Trophoblast cell (in vitro differentiated cells and primary cell): ENCODE results near the gene CACNA1I.

ENCODE experiments used
- DNase-seq, 2 donors: peaks; one replicate each; pipeline ENCODE4 v3.0.0-alpha.2; 2016
- H2AFZ ChIP-seq: 2 replicates; pipeline ENCODE4 v1.6.1; 2013; ENCODE audit warnings: low read length, moderate library complexity, mild to moderate bottlenecking; ENCODE audit not compliant: insufficient read depth, poor library complexity
- H2AK5ac ChIP-seq: 2 replicates; pipeline ENCODE4 v1.6.1; 2013; ENCODE audit warnings: mild to moderate bottlenecking, low read length
- H2BK120ac ChIP-seq: 2 replicates; pipeline ENCODE4 v1.6.1; 2013; ENCODE audit warnings: low read length, mild to moderate bottlenecking, moderate library complexity; ENCODE audit not compliant: insufficient read depth, poor library complexity
- H2BK12ac ChIP-seq: 2 replicates; pipeline ENCODE4 v1.6.1; 2013; ENCODE audit warnings: mild to moderate bottlenecking, low read length, moderate library complexity
- H2BK5ac ChIP-seq: 2 replicates; pipeline ENCODE4 v1.6.1; 2013; ENCODE audit warnings: low read length, low read depth, moderate library complexity, mild to moderate bottlenecking; ENCODE audit not compliant: poor library complexity
- H3K14ac ChIP-seq: 2 replicates; pipeline ENCODE4 v1.6.1; 2013; ENCODE audit warnings: mild to moderate bottlenecking, low read length
- H3K18ac ChIP-seq: 2 replicates; pipeline ENCODE4 v1.6.1; 2013; ENCODE audit warnings: mild to moderate bottlenecking, low read length
- H3K23ac ChIP-seq: 2 replicates; pipeline ENCODE4 v1.6.1; 2013; ENCODE audit warnings: low read length
- H3K27ac ChIP-seq: 2 replicates; pipeline ENCODE4 v1.5.1; 2013; ENCODE audit warnings: low read depth, mild to moderate bottlenecking, inconsistent platforms, low read length, moderate library complexity
- H3K27me3 ChIP-seq: 2 replicates; pipeline ENCODE4 v1.6.1; 2013; ENCODE audit warnings: inconsistent platforms, mild to moderate bottlenecking, low read length, moderate library complexity; ENCODE audit not compliant: insufficient read depth
- H3K36me3 ChIP-seq, 2 experiments: 1 replicate in 1 of 2; 2 replicates in 1 of 2; pipeline ENCODE4 v1.6.1; 2013; ENCODE audit warnings: low read length in 2 of 2, mild to moderate bottlenecking in 2 of 2, moderate library complexity in 1 of 2; ENCODE audit not compliant: insufficient read depth in 2 of 2, control insufficient read depth in 1 of 2
- H3K4ac ChIP-seq: 2 replicates; pipeline ENCODE4 v1.6.1; 2013; ENCODE audit warnings: low read depth, mild to moderate bottlenecking, low read length, moderate library complexity
- H3K4me1 ChIP-seq, 2 experiments: 1 replicate in 1 of 2; 2 replicates in 1 of 2; pipeline ENCODE4 v1.6.1; 2013; ENCODE audit warnings: low read length in 2 of 2, mild to moderate bottlenecking in 2 of 2, moderate library complexity in 1 of 2; ENCODE audit not compliant: insufficient read depth in 2 of 2, control insufficient read depth in 1 of 2
- H3K4me2 ChIP-seq: 2 replicates; pipeline ENCODE4 v1.6.1; 2013; ENCODE audit warnings: inconsistent platforms, mild to moderate bottlenecking, low read length, moderate library complexity
- H3K4me3 ChIP-seq: 2 replicates; pipeline ENCODE4 v1.5.1; 2013; ENCODE audit warnings: mild to moderate bottlenecking, low read depth, low read length, inconsistent platforms
- H3K79me1 ChIP-seq: one replicate; pipeline ENCODE4 v1.6.1; 2013; ENCODE audit warnings: low read length
- H3K79me2 ChIP-seq: 2 replicates; pipeline ENCODE4 v1.6.1; 2013; ENCODE audit warnings: low read length, mild to moderate bottlenecking; ENCODE audit not compliant: control insufficient read depth, insufficient read depth, poor library complexity
- H3K9ac ChIP-seq: 2 replicates; pipeline ENCODE4 v1.6.1; 2013; ENCODE audit warnings: mild to moderate bottlenecking, low read length
- H3K9me3 ChIP-seq: 2 replicates; pipeline ENCODE4 v1.6.1; 2013; ENCODE audit warnings: low read depth, mild to moderate bottlenecking, control low read depth, inconsistent platforms, low read length; ENCODE audit not compliant: insufficient read depth
- H4K12ac ChIP-seq: 2 replicates; pipeline ENCODE4 v1.6.1; 2013; ENCODE audit warnings: low read depth, mild to moderate bottlenecking, low read length, moderate library complexity
- H4K8ac ChIP-seq: 2 replicates; pipeline ENCODE4 v1.6.1; 2013; ENCODE audit warnings: low read depth, mild to moderate bottlenecking, low read length, moderate library complexity
- H4K91ac ChIP-seq: one replicate; pipeline ENCODE4 v1.6.1; 2013; ENCODE audit warnings: low read depth, mild to moderate bottlenecking, low read length, moderate library complexity
- WGBS: extraction: QIAGEN DNeasy Blood & Tissue Kit; methylation state at CpG from one replicate; pipeline ENCODE4 v1.1.7; 2013; ENCODE audit warnings: missing lambda C conversion rate; ENCODE audit not compliant: insufficient read length, insufficient coverage; ENCODE audit errors: extremely low coverage; 5-methylcytosine and 5-hydroxymethylcytosine counted together

The CACNA1I gene

DNA sequence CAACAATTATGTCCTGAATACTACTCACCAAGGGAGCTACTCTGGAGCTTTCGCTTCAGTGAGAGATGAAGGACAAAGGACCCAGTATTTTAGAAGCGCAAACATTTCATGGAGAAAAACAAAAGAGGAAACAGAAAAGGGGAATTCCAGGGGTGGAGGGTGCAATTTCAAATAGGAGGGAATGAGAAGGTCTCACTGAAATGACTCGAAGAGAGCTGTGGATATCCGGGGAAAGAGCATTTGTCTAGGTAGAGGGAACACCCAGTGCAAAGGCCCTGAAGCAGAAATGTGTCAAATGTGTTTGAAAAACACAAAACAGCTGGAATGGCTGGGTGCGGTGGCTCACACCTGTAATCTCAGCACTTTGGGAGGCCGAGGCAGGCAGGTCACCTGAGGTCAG is 40.4 kb upstream of the CACNA1I start:
- DNase-seq: no peak
- Histone ChIP-seq H4K12ac (no peak overlapping the region), H3K4me3 (no peak overlapping the region), H4K8ac (no peak overlapping the region), H3K18ac (no peak overlapping the region), H3K79me1 (peaks cover 5% of the 10 kb centered on the region), H3K36me3 (peaks cover 19 to 25% of the 10 kb centered on the region in 2 experiments), H3K9ac (no peak overlapping the region), H3K23ac (no peak overlapping the region), H3K4ac (no peak overlapping the region), H2BK5ac (no peak overlapping the region), H2AK5ac (no peak overlapping the region), H2BK12ac (no peak overlapping the region), H3K9me3 (no peaks in the 10 kb centered on the region), H3K27me3 (no peaks in the 10 kb centered on the region), H2AFZ (no peak overlapping the region), H4K91ac (no peak overlapping the region), H3K79me2 (peaks cover 9% of the 10 kb centered on the region), H2BK120ac (no peak overlapping the region), H3K14ac (no peak overlapping the region), H3K4me2 (no peak overlapping the region), H3K4me1 (peaks cover 10 to 29% of the 10 kb centered on the region in 2 experiments), H3K27ac (no peak overlapping the region)
- WGBS: no CpG with 5 or more reads among the region's 6 CpGs

- Histone ChIP-seq H2BK5ac (no peak overlapping the region), H3K36me3 (peaks cover 19 to 20% of the 10 kb centered on the region in 2 experiments), H2AFZ (no peak overlapping the region), H2AK5ac (no peak overlapping the region), H3K9ac (no peak overlapping the region), H3K79me2 (peaks cover 9% of the 10 kb centered on the region), H3K4me2 (no peak overlapping the region), H3K4me3 (no peak overlapping the region), H3K4ac (peak overlapping the region; percentile 19), H3K18ac (no peak overlapping the region), H3K27me3 (no peaks in the 10 kb centered on the region), H4K12ac (no peak overlapping the region), H3K4me1 (peaks cover 10 to 30% of the 10 kb centered on the region in 2 experiments), H2BK120ac (no peak overlapping the region), H4K8ac (no peak overlapping the region), H2BK12ac (no peak overlapping the region), H3K14ac (no peak overlapping the region), H3K27ac (no peak overlapping the region), H3K79me1 (peaks cover 5% of the 10 kb centered on the region), H4K91ac (no peak overlapping the region), H3K23ac (no peak overlapping the region), H3K9me3 (no peaks in the 10 kb centered on the region)
- WGBS: no CpG with 5 or more reads among the region's 9 CpGs
- peak in 1 of 2 donors; percentile 44 for DNase-seq
Measured at GRCh38 chr22:39530692-39531331, 39.7 kb upstream of the CACNA1I start.

- H4K12ac ChIP-seq: peak within 1 kb of the TSS; percentile 91
- H3K27me3 ChIP-seq: no peaks in the 10 kb centered on the region
- DNase-seq: peak; percentile 100
- H3K4me3 ChIP-seq: peak within 1 kb of the TSS; percentile 91
- H3K23ac ChIP-seq: no peak within 1 kb of the TSS
- H3K4ac ChIP-seq: peak within 1 kb of the TSS; percentile 95
- H3K9me3 ChIP-seq: no peaks in the 10 kb centered on the region
- H2AK5ac ChIP-seq: peak within 1 kb of the TSS; percentile 95
- H2BK5ac ChIP-seq: peak within 1 kb of the TSS; percentile 70
- H3K79me2 ChIP-seq: peaks cover 9% of the 10 kb centered on the region
- peak within 1 kb of the TSS; percentile 45 for H3K27ac ChIP-seq
- peak within 1 kb of the TSS; percentile 86 for H3K9ac ChIP-seq
- peak within 1 kb of the TSS; percentile 21 for H2BK12ac ChIP-seq
- peak within 1 kb of the TSS; percentile 95 for H4K8ac ChIP-seq
- H3K36me3 ChIP-seq: peaks cover 19 to 20% of the 10 kb centered on the region in 2 experiments
- H3K4me2 ChIP-seq: peak within 1 kb of the TSS; percentile 94
- H2AFZ ChIP-seq: peak within 1 kb of the TSS; percentile 80
- peak within 1 kb of the TSS; percentile 75 for H2BK120ac ChIP-seq
- peak within 1 kb of the TSS; percentile 91 for H4K91ac ChIP-seq
- peaks cover 5% of the 10 kb centered on the region for H3K79me1 ChIP-seq
- peaks cover 10 to 28% of the 10 kb centered on the region in 2 experiments for H3K4me1 ChIP-seq
- no CpG with 5 or more reads among the region's 67 CpGs for WGBS
- peak within 1 kb of the TSS; percentile 77 for H3K18ac ChIP-seq
- H3K14ac ChIP-seq: peak within 1 kb of the TSS; percentile 93
Measured at GRCh38 chr22:39532215-39533073, 38.1 kb upstream of the CACNA1I start, which contains the start of gene RPS19BP1. TSS of gene RPS19BP1 (minus strand) at chr22:39532748. CDS start at chr22:39532738, 10 bp downstream.

DNA sequence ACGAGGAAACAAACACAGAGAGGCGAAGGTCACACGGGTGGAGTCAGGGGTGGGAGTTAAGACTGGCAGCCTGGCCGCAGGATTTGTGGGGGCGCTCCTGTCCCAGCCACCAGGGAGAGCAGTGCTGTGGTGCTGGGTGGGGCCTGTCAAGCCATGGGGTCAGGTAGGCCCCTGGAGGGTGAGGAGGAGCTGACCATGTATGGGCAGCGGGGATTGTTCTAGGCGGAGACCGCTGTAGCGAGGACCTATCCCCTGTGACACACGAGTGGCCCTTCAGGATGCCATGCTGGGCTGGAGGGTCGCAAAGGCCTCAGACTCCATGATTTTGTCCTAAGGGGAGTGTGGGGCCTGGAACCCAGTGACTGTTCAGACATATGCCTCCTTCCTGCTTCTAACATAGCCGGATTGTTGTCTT is 36.5 kb upstream of the CACNA1I start:
- Histone ChIP-seq H2AK5ac (peak overlapping the region; percentile 28), H3K4me2 (no peak overlapping the region), H3K9me3 (no peaks in the 10 kb centered on the region), H3K27ac (no peak overlapping the region), H2BK120ac (no peak overlapping the region), H3K79me1 (peaks cover 5% of the 10 kb centered on the region), H3K9ac (no peak overlapping the region), H3K27me3 (no peaks in the 10 kb centered on the region), H4K12ac (no peak overlapping the region), H3K23ac (no peak overlapping the region), H3K18ac (no peak overlapping the region), H2AFZ (peak overlapping the region; percentile 89), H2BK5ac (no peak overlapping the region), H3K4me3 (no peak overlapping the region), H3K36me3 (peaks cover 12 to 13% of the 10 kb centered on the region in 2 experiments), H3K4ac (no peak overlapping the region), H3K4me1 (peaks cover 4 to 13% of the 10 kb centered on the region in 2 experiments), H3K14ac (no peak overlapping the region), H4K91ac (peak overlapping the region; percentile 8), H2BK12ac (peak overlapping the region; percentile 8), H3K79me2 (peaks cover 9% of the 10 kb centered on the region), H4K8ac (peak overlapping the region; percentile 81)
- no CpG with 5 or more reads among the region's 12 CpGs for WGBS
- no peak for DNase-seq
